Measurements from ENCODE around the gene PCDHB7. TPM values are rescaled to one million over a fixed set of nuclear protein-coding genes. Genes with fewer than 3 reads are reported as not detected.
"Not testable (repeated sequence)": the region's sequence is repeated elsewhere in the genome, so short reads cannot be mapped to it uniquely, and the experiment has no call there.

The PCDHB7 gene
- total RNA-seq, 3 donors from 2014 or later (not counting 1 experiment from before 2014, with no cell fraction given), result not detected

- Mint-ChIP-seq H3K4me3 (no peak within 1 kb of the TSS), H3K4me1 (peaks cover 0 to under 1% of the 10 kb centered on the region in 2 donors), H3K27me3 (ENCODE audit: low read depth in 2 of 2) (peaks cover 14 to 26% of the 10 kb centered on the region in 2 donors), H3K9me3 (peaks cover 8 to 21% of the 10 kb centered on the region in 2 donors), H3K27ac (no peak within 1 kb of the TSS), H3K36me3 (peaks cover 15% of the 10 kb centered on the region)
- TF ChIP-seq CTCF (IDR thresholded peaks at IDR 0.05), result no peak
- no peaks in the 10 kb centered on the region for H3K27me3 ChIP-seq (ENCODE audit: control insufficient read depth, insufficient read depth, low read length)
- H3K4me3 ChIP-seq (ENCODE audit: low read length), result no peak within 1 kb of the TSS
- DNase-seq, result peak in 1 of 2 donors; percentile 23
- no peak for ATAC-seq
- intact Hi-C loops (cut with micrococcal nuclease), result no loop called here
- H3K27ac ChIP-seq (ENCODE audit: low read length), result no peak within 1 kb of the TSS
- H3K9me3 ChIP-seq (ENCODE audit: control insufficient read depth, insufficient read depth, low read length), result peaks cover 2% of the 10 kb centered on the region
- no peaks in the 10 kb centered on the region for H3K36me3 ChIP-seq (ENCODE audit: control insufficient read depth, insufficient read depth, low read length)
- WGBS (ENCODE audit: insufficient coverage), result 14% methylated on average over 8 of the region's 10 CpGs
- H3K4me1 ChIP-seq (ENCODE audit: control insufficient read depth, insufficient read depth, low read length), result no peaks in the 10 kb centered on the region
Measured at GRCh38 chr5:141192110-141192725, 19.8 kb downstream of the PCDHB7 start, which contains the start of gene PCDHB10. Gene PCDHB10, plus strand, starts transcription at chr5:141192353. Its CDS starts 200 bp downstream, at chr5:141192553.

- Mint-ChIP-seq H3K9me3 (peaks cover 13 to 22% of the 10 kb centered on the region in 2 donors), H3K27me3 (ENCODE audit: low read depth in 2 of 2) (peaks cover 0 to 32% of the 10 kb centered on the region in 2 donors)
- ATAC-seq; H3K4me1 Mint-ChIP-seq; H3K9me3 ChIP-seq (ENCODE audit: control insufficient read depth, insufficient read depth, low read length); H3K4me3 ChIP-seq (ENCODE audit: low read length); H3K36me3 Mint-ChIP-seq; DNase-seq; H3K27ac ChIP-seq (ENCODE audit: low read length); intact Hi-C loops (cut with micrococcal nuclease); H3K4me1 ChIP-seq (ENCODE audit: control insufficient read depth, insufficient read depth, low read length); H3K36me3 ChIP-seq (ENCODE audit: control insufficient read depth, insufficient read depth, low read length); H3K27me3 ChIP-seq (ENCODE audit: control insufficient read depth, insufficient read depth, low read length); H3K27ac Mint-ChIP-seq; H3K4me3 Mint-ChIP-seq: not testable (repeated sequence)
- WGBS (ENCODE audit: insufficient coverage), result 28% methylated on average over 12 of the region's 37 CpGs
Measured at GRCh38 chr5:141194332-141194731, 21.9 kb downstream of the PCDHB7 start.

- DNase-seq (no peak), ATAC-seq (no peak)
- no peaks in the 10 kb centered on the region for H3K36me3 ChIP-seq (ENCODE audit: control insufficient read depth, insufficient read depth, low read length)
- H3K4me3 ChIP-seq (ENCODE audit: low read length), result no peak overlapping the region
- H3K27me3 ChIP-seq (ENCODE audit: control insufficient read depth, insufficient read depth, low read length), result peaks cover 5% of the 10 kb centered on the region
- Mint-ChIP-seq H3K9me3 (peaks cover 13 to 22% of the 10 kb centered on the region in 2 donors), H3K4me3 (no peak overlapping the region), H3K36me3 (peaks cover 9% of the 10 kb centered on the region), H3K27ac (no peak overlapping the region), H3K27me3 (ENCODE audit: low read depth in 2 of 2) (peaks cover 0 to 34% of the 10 kb centered on the region in 2 donors), H3K4me1 (no peaks in the 10 kb centered on the region)
- intact Hi-C loops (cut with micrococcal nuclease), result no loop called here
- H3K4me1 ChIP-seq (ENCODE audit: control insufficient read depth, insufficient read depth, low read length), result no peaks in the 10 kb centered on the region
- H3K9me3 ChIP-seq (ENCODE audit: control insufficient read depth, insufficient read depth, low read length), result peaks cover 2% of the 10 kb centered on the region
- H3K27ac ChIP-seq (ENCODE audit: low read length), result no peak overlapping the region
- 45% methylated on average over 1 of the region's 3 CpGs for WGBS (ENCODE audit: insufficient coverage)
- no peak for TF ChIP-seq CTCF (IDR thresholded peaks at IDR 0.05)
Measured at GRCh38 chr5:141196363-141196762, 23.9 kb downstream of the PCDHB7 start.

GRCh38 chr5:141199359-141200235, 27.2 kb downstream of the PCDHB7 start, which contains the start of gene PCDHB11:
Gene PCDHB11, plus strand, starts transcription at chr5:141199627. Its CDS starts 148 bp downstream, at chr5:141199775.
- no peak within 1 kb of the TSS for H3K27ac Mint-ChIP-seq
- H3K4me3 Mint-ChIP-seq, result no peak within 1 kb of the TSS
- H3K36me3 Mint-ChIP-seq, result peaks cover 9% of the 10 kb centered on the region
- 49% methylated on average over 20 of the region's 21 CpGs for WGBS (ENCODE audit: insufficient coverage)
- intact Hi-C loops (cut with micrococcal nuclease), result no loop called here
- peak in 1 of 2 donors; percentile 14 for DNase-seq
- H3K9me3 Mint-ChIP-seq, result peaks cover 8 to 17% of the 10 kb centered on the region in 2 donors
- Histone ChIP-seq H3K36me3 (ENCODE audit: control insufficient read depth, insufficient read depth, low read length) (no peaks in the 10 kb centered on the region), H3K4me3 (ENCODE audit: low read length) (no peak within 1 kb of the TSS), H3K27me3 (ENCODE audit: control insufficient read depth, insufficient read depth, low read length) (peaks cover 7% of the 10 kb centered on the region), H3K4me1 (ENCODE audit: control insufficient read depth, insufficient read depth, low read length) (no peaks in the 10 kb centered on the region), H3K27ac (ENCODE audit: low read length) (no peak within 1 kb of the TSS), H3K9me3 (ENCODE audit: control insufficient read depth, insufficient read depth, low read length) (peaks cover 2% of the 10 kb centered on the region)
- TF ChIP-seq CTCF (IDR thresholded peaks at IDR 0.05), result no peak
- H3K27me3 Mint-ChIP-seq (ENCODE audit: low read depth in 2 of 2), result peaks cover 0 to 19% of the 10 kb centered on the region in 2 donors
- no peaks in the 10 kb centered on the region for H3K4me1 Mint-ChIP-seq
- ATAC-seq, result no peak

DNA sequence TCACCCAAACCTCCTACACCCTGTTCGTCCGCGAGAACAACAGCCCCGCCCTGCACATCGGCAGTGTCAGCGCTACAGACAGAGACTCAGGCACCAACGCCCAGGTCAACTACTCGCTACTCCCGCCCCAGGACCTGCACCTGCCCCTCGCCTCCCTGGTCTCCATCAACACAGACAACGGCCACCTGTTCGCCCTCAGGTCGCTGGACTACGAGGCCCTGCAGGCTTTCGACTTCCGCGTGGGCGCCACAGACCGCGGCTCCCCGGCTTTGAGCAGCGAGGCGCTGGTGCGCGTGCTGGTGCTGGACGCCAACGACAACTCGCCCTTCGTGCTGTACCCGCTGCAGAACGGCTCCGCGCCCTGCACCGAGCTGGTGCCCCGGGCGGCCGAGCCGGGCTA, 28.7 kb downstream of the PCDHB7 start:
- intact Hi-C loops (cut with micrococcal nuclease); H3K4me1 Mint-ChIP-seq; H3K9me3 ChIP-seq (ENCODE audit: control insufficient read depth, insufficient read depth, low read length); H3K4me3 Mint-ChIP-seq; H3K36me3 ChIP-seq (ENCODE audit: control insufficient read depth, insufficient read depth, low read length); DNase-seq; H3K36me3 Mint-ChIP-seq; ATAC-seq; H3K4me1 ChIP-seq (ENCODE audit: control insufficient read depth, insufficient read depth, low read length); H3K27me3 ChIP-seq (ENCODE audit: control insufficient read depth, insufficient read depth, low read length); H3K27ac Mint-ChIP-seq; H3K4me3 ChIP-seq (ENCODE audit: low read length); H3K27ac ChIP-seq (ENCODE audit: low read length): not testable (repeated sequence)
- H3K27me3 Mint-ChIP-seq (ENCODE audit: low read depth in 2 of 2), result peaks cover 0 to 19% of the 10 kb centered on the region in 2 donors
- 30% methylated on average over 14 of the region's 38 CpGs for WGBS (ENCODE audit: insufficient coverage)
- H3K9me3 Mint-ChIP-seq, result peaks cover 8 to 16% of the 10 kb centered on the region in 2 donors

All from natural killer cell (primary cell).